ENCODE results near the gene IGF1. TPM values are rescaled to one million over a fixed set of nuclear protein-coding genes. Genes with fewer than 3 reads are reported as not detected.

Gene IGF1
- total RNA-seq, 2 donors from 2014 or later, result not detected

DNA sequence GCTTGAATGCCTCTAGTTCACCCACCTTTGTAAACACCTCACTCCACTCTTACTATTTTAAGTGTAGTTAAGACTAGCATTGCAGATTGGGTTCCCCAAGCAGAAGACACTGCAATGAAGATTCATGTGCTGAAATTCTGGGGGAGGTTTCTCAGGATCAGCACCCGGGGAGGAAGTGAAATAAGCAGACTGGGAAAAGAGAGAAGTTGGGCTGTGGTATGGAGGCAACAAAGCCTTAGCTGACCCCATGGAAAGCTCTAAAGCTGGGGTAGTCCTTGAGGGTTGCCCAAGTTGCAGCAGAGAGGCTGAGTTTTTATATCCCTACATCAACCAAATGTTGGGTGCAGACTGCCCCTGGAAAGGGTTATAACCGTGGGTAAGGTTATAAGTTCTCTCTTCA, 23.9 kb upstream of the IGF1 start:
- Histone ChIP-seq H3K9me3 (ENCODE audit: control insufficient read depth, low read length) (no peaks in the 10 kb centered on the region), H3K4me1 (ENCODE audit: control insufficient read depth, insufficient read depth, low read length) (no peaks in the 10 kb centered on the region), H3K4me3 (ENCODE audit: low read length) (no peak overlapping the region), H3K27ac (ENCODE audit: low read depth, low read length) (no peak overlapping the region), H3K36me3 (ENCODE audit: control insufficient read depth, insufficient read depth, low read length) (no peaks in the 10 kb centered on the region), H3K9ac (ENCODE audit: extremely low read depth, low read length, poor library complexity, severe bottlenecking) (no peak overlapping the region), H3K27me3 (ENCODE audit: control insufficient read depth, insufficient read depth, low read length, poor library complexity, severe bottlenecking) (no peaks in the 10 kb centered on the region)
- peaks cover 7% of the 10 kb centered on the region for H3K9me3 Mint-ChIP-seq
- TF ChIP-seq, protein P1, sequence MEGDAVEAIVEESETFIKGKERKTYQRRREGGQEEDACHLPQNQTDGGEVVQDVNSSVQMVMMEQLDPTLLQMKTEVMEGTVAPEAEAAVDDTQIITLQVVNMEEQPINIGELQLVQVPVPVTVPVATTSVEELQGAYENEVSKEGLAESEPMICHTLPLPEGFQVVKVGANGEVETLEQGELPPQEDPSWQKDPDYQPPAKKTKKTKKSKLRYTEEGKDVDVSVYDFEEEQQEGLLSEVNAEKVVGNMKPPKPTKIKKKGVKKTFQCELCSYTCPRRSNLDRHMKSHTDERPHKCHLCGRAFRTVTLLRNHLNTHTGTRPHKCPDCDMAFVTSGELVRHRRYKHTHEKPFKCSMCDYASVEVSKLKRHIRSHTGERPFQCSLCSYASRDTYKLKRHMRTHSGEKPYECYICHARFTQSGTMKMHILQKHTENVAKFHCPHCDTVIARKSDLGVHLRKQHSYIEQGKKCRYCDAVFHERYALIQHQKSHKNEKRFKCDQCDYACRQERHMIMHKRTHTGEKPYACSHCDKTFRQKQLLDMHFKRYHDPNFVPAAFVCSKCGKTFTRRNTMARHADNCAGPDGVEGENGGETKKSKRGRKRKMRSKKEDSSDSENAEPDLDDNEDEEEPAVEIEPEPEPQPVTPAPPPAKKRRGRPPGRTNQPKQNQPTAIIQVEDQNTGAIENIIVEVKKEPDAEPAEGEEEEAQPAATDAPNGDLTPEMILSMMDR (conservative IDR thresholded peaks at IDR 0.05), result no peak
- H3K4me1 Mint-ChIP-seq, result no peaks in the 10 kb centered on the region
- no peak overlapping the region for H3K27ac Mint-ChIP-seq
- H3K27me3 Mint-ChIP-seq (ENCODE audit: insufficient read depth), result no peaks in the 10 kb centered on the region
- DNase-seq, result no peak
- WGBS, 2 experiments (ENCODE audit: insufficient coverage in 1 of 2, insufficient read length in 1 of 2), result 80 to 95% methylated on average over 1 to 2 of the region's 2 CpGs
- no peak overlapping the region for H3K4me3 Mint-ChIP-seq
- no peaks in the 10 kb centered on the region for H3K36me3 Mint-ChIP-seq (ENCODE audit: low read depth)

- no peaks in the 10 kb centered on the region for H3K4me1 ChIP-seq (ENCODE audit: control insufficient read depth, insufficient read depth, low read length)
- H3K4me3 ChIP-seq (ENCODE audit: low read length), result no peak overlapping the region
- H3K9me3 ChIP-seq (ENCODE audit: control insufficient read depth, low read length), result no peaks in the 10 kb centered on the region
- Mint-ChIP-seq H3K27ac (no peak overlapping the region), H3K36me3 (ENCODE audit: low read depth) (no peaks in the 10 kb centered on the region), H3K9me3 (peaks cover 7% of the 10 kb centered on the region), H3K4me3 (no peak overlapping the region), H3K4me1 (no peaks in the 10 kb centered on the region), H3K27me3 (ENCODE audit: insufficient read depth) (no peaks in the 10 kb centered on the region)
- H3K36me3 ChIP-seq (ENCODE audit: control insufficient read depth, insufficient read depth, low read length), result no peaks in the 10 kb centered on the region
- no peak overlapping the region for H3K9ac ChIP-seq (ENCODE audit: extremely low read depth, low read length, poor library complexity, severe bottlenecking)
- H3K27me3 ChIP-seq (ENCODE audit: control insufficient read depth, insufficient read depth, low read length, poor library complexity, severe bottlenecking), result no peaks in the 10 kb centered on the region
- no peak overlapping the region for H3K27ac ChIP-seq (ENCODE audit: low read depth, low read length)
- 0% methylated on average over 1 of the region's 1 CpG for WGBS, 2 experiments (ENCODE audit: insufficient coverage in 1 of 2, insufficient read length in 1 of 2)
- TF ChIP-seq, protein P1 (conservative IDR thresholded peaks at IDR 0.05), result no peak
- DNase-seq, result no peak
Measured at GRCh38 chr12:102503831-102504230, 23.5 kb upstream of the IGF1 start.

- no peak overlapping the region for H3K4me3 ChIP-seq (ENCODE audit: low read length)
- no peak for DNase-seq
- Mint-ChIP-seq H3K9me3 (peaks cover 7% of the 10 kb centered on the region), H3K36me3 (ENCODE audit: low read depth) (no peaks in the 10 kb centered on the region), H3K27me3 (ENCODE audit: insufficient read depth) (no peaks in the 10 kb centered on the region), H3K27ac (no peak overlapping the region), H3K4me1 (no peaks in the 10 kb centered on the region), H3K4me3 (no peak overlapping the region)
- no peak overlapping the region for H3K27ac ChIP-seq (ENCODE audit: low read depth, low read length)
- TF ChIP-seq, protein P1 (conservative IDR thresholded peaks at IDR 0.05), result no peak
- H3K36me3 ChIP-seq (ENCODE audit: control insufficient read depth, insufficient read depth, low read length), result no peaks in the 10 kb centered on the region
- WGBS, 2 experiments (ENCODE audit: insufficient coverage in 1 of 2, insufficient read length in 1 of 2), result 79% methylated on average over 2 of the region's 2 CpGs; no CpG with 5 or more reads in 1 of the 2 experiments
- no peaks in the 10 kb centered on the region for H3K4me1 ChIP-seq (ENCODE audit: control insufficient read depth, insufficient read depth, low read length)
- no peaks in the 10 kb centered on the region for H3K27me3 ChIP-seq (ENCODE audit: control insufficient read depth, insufficient read depth, low read length, poor library complexity, severe bottlenecking)
- no peak overlapping the region for H3K9ac ChIP-seq (ENCODE audit: extremely low read depth, low read length, poor library complexity, severe bottlenecking)
- no peaks in the 10 kb centered on the region for H3K9me3 ChIP-seq (ENCODE audit: control insufficient read depth, low read length)
Measured at GRCh38 chr12:102503056-102503681, 22.8 kb upstream of the IGF1 start.

All from endodermal cell (in vitro differentiated cells).